GM21576 (cell line): ENCODE data around the gene CHD2.

ENCODE experiments used
- ATAC-seq: cut with Tn5 transposase; IDR thresholded peaks from one replicate; pipeline ENCODE4 v1.9.1; 2021; ENCODE audit warnings: mild to moderate bottlenecking, moderate library complexity; ENCODE audit not compliant: unreplicated experiment

CHD2 gene

DNA sequence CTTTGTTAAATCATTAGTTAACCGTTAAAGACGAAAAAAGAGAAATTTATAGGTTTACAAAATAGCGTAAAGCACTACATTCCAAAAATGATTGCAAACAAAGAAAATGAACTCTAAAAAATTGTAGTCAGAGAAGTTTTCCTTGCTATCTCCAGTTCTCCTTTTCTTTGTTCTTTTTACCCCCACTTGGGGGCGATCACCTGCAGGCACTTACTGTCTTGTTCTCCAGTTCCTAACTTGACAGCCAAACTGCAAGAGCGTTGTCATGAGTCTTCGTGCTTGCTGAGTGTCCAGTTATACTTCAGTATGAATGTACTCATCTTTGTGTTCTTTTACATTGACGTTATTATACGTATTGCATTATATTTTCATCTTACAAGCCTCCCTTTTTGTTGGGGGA, 54.5 kb downstream of the CHD2 start:
- ATAC-seq: no peak

DNA sequence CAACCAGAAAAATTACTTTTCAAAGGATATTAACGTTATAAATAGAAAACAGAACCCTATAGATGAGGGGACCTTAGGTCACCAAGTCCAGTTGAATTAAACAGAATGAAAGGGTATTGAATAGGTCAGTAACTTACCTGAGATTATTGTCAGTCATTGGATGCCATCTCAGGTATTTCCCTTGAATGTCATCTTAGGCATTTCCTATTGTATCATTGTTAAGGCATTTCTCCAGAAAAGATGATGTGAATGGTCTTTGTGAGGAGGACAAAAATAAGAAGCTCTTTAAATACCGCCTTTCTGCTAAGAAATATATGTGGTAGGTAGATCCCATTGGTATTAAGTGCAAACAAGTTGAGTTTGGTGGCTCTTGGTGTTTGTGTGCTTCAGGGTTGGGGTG, 55.6 kb downstream of the CHD2 start:
- no peak for ATAC-seq

DNA sequence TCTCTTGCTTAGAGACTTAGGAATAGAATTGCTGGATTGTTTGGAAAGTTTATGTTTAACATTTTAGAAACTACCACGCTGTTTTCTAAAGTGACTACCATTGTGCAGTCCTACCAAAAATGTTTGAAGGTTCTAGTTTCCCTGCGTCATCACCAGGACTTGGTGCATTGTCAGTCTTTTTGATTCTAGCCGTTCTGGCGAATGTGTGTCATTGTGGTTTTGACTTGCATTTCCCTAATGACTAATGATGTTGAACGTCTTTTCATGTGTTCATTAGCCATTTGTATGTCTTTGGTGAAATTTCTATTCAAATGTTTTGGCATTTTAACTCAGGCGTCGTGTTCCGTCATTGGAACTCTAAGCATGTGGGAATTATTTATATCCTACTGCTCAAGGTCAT, 58.0 kb downstream of the CHD2 start:
- no peak for ATAC-seq

DNA sequence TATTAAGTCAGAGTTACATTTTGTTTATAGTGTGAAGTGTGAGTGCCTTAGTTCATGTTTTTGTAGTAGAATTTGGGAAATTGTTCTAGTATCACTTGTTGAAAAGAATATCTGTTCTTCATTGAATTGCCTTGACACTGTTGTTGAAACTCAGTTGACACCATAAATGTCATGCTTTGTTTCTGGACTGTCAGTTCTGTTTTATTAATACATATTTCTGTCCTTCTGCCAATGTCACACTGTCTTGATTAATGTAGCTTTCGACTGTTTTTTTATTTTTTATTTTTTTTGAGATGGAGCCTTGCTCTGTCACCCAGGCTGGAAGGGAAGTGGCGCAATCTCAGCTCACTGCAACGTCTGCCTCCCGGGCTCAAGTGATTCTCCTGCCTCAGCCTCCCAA, 59.1 kb downstream of the CHD2 start:
- ATAC-seq: no peak

DNA sequence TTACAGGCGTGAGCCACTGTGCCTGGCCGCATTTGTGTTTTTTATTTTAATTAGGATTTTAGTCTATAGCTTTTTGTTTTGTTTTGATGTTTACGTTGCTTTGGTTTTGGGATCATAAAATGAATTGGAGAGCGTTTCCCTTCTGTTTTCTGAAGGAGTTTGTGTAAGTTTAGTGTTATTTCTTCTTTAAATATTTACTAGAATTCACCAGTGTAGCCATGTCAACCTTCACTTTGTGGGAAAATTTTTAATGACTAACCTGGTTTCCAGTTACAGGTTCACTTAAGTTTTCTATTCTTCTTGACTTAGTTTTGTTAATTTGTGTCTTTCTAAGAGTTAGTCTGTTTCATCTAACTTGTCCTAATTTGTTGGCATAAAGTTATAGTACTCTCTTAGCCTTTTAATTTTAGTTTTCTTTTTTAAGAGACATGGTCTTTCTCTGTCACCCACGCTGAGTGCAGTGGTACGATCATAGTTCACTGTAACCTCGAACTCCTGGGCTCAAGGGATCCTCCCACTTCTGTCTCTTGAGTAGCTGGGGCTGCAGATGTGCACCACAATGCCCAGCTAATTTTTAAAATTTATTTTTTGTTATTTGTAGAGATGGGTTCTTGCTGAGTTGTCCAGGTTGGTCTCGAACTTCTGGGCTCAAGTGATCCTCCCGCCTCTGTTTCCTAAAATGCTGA, 61.0 kb downstream of the CHD2 start:
- ATAC-seq: no peak

DNA sequence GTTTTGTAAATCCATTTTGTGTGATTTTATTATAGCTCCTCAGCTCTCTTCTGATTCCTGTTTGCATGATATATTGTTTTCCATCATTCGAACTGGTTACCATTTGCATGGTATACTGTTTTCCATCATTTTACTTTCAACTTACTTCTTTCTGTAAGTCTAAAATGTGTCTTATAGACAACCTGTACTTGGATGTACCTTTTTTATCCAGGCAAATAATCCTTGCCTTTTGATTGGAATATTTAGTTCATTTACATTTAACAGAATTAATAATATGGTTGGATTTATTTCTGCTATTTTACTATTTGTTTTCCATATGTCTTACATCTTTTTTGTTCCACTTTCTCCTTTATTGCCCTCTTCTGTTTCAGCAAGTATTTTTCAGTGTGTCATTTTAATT, 62.8 kb downstream of the CHD2 start:
- ATAC-seq: no peak

DNA sequence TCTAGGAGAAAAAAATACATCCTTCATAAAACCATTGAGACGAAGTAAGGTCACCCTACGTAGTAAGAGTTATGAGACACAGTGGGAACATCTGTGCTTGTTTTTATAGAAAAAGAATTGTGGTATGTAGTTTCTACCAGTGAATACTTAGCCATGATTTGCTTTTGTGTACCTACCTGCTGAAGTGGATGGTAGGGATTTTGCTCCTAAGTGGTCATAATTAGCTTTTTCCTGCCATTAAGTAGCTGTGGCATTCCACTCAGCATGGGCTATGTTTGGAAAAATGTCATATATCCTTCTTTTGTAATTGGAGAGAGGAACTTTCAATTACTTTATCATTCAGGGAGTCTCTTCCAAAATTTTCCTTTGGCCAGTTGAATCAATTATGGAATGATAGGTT, 63.7 kb downstream of the CHD2 start:
- no peak for ATAC-seq

DNA sequence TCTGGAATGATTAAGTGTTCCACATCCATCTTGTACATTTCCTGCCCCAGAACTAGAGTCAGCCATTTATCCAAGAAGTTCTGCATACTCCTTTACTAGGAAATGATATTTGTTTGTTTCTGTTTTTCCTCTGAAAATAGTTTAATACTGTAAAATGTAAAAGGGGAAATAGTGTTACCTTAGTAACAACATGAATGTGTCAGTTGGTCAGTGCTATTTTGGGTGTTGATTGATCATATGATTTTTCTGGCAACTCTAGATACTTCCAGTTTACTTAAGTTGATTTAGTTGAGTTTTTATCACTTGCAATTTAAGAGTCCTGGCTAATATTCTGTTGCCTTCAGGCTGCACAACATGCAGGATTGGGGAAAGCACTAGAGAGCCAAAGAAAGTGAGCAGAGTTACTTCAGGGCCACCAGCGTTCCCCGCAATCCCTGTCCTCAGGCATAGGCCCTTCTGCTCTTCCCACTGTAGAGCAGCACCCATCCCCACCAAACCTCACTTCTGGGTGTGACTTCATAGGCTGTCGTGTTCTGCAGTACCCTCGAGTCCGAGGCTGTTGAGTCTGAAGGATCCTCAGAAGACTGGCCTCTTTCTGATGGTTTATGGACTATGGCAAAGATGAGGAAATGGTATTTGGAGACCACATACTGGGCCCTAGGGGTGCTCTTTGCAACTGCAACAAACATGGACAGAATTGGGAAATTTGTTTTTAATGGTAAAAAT, 69.0 kb downstream of the CHD2 start:
- no peak for ATAC-seq

DNA sequence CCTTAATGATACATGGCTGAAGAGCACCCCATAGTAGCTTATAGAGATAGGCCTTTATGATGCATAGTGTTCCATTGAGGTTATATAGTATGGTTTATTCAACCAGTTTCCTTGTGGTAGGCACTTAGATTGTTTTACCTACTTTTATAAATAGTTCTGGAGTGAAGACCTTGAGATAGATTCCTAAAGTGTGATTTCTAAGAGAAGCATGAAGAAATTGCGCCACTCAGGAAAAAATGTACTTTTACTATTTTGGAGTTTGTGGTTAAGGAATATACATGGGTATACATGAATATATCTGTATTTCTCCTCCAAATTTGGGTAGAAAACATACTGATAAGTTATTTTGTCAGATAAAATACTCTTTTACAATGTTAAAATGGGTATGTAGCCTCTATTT, 70.5 kb downstream of the CHD2 start:
- no peak for ATAC-seq

DNA sequence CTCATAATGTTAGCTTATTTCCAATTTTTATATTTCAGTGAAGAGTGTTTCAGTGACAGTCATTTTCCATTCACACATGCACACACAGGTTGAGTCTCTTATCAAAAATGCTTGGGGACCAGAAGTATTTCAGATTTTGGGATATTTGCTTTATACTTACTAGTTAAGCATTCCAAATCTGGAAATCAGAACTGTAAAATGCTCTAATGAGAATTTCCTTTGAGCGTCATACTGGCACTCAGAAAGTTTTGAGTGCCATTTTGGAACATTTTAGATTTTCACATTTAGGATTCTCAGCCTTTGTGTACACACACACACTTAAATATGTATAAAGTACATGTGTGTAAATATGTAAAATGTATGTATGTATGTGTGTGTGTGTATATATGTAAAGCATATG, 71.0 kb downstream of the CHD2 start:
- no peak for ATAC-seq

DNA sequence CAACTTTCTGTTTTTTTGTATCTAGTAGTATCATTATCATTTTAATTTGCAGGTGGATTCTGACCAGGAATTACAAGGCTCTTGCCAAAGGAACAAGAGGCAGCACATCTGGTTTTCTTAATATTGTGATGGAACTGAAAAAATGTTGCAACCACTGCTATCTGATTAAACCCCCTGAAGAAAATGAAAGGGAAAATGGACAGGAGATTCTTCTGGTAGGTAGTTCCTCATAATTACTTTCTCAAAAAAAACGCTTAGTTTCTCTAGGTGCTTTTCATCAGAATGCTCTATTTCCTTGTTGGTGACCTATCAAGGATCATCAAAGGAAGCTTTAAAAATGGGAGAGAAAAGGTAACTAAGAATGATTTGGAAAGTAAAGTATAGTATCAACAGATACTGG, 71.6 kb downstream of the CHD2 start:
- ATAC-seq: no peak

DNA sequence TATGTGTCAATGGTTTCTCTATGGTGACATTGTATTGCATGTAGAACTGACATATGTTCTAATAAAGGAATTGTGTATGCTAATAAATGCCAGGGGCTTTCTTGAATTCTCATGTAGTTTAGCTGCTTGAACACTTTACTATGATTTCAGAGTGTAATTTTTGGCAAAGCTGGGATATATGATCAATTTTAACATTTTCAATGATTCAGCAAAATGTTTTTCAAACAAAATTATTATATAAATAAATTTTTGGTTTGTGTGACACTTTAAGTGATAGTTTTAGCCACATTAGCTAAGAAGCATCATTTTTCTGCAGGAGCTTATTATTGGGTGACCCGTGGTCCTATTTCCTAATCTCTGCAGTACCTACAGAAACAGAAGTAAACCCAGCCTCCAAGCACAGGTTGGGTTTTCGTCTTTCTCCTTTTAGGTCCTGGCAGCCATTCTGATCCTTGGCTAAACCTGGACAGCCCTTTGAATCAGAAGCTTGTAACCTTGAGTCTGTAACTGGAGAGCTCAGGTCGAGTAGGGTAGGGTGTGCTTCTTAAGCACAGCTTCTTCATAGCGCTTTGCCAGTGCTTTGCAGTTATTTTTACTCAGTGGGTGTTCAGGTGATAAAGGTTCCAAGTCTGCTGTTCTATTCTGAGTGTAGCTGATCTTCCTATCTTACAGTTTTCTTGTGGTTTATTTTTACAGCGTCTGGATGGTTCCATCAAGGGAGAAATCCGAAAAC, 74.2 kb downstream of the CHD2 start:
- no peak for ATAC-seq

DNA sequence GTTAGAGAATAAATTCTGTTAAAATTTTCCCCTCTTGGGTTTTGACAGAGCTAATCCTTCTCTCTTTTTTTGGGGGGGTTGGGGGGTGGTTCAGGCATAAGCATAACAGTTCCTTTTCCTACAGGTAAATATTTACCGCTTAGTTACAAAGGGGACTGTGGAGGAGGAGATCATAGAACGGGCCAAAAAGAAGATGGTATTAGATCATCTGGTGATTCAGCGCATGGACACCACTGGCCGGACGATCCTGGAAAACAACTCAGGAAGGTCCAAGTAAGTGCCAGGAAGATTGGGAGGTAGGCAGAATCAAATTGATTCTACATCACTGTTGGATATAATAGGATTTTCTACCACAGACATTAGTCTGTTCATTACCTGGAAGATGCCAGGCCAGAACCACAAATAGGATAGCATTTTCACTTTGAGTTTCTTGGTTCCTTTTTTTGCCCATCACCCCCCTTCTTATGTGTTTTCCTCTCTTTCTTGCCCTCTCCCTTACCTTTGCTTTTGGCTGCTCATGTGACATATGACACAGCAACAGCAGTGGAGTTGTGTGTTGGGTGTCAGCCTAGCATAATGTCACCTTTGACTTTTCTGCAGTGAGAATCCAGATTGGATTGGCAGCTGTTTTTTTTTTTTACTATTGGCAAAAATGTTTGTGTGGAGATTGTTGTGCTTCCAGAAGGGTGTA, 79.0 kb downstream of the CHD2 start:
- ATAC-seq: no peak

DNA sequence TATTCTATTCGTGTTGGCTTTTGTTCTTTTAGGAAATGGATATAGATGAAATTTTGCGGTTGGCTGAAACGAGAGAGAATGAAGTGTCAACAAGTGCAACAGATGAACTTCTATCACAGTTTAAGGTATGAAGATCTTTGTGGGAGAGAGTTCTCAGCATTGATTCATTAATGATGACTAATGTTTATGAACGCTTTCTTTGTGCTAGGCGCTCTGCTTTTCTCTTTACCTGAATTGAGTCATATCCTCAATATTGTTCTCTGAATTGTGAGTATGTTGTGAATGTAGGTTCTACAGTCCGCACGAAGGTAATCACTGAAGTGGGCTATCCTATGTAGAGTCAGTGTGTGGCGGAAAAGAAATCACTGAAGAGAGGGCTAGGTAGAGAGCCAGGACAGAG, 81.2 kb downstream of the CHD2 start:
- ATAC-seq: no peak

DNA sequence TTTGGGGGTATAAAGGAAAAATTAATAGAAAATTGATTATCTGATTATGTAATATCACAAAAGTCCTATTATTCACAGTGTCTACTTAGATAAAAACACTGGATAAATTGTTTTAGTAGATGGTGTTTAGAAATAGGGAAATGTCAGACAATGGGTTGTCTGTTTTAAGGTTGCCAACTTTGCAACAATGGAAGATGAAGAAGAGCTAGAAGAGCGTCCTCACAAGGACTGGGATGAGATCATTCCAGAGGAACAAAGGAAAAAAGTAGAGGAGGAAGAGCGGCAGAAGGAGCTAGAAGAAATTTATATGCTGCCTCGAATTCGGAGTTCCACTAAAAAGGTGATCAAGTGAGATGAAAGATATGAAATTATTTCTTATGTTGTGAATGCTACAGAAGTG, 84.0 kb downstream of the CHD2 start:
- no peak for ATAC-seq

DNA sequence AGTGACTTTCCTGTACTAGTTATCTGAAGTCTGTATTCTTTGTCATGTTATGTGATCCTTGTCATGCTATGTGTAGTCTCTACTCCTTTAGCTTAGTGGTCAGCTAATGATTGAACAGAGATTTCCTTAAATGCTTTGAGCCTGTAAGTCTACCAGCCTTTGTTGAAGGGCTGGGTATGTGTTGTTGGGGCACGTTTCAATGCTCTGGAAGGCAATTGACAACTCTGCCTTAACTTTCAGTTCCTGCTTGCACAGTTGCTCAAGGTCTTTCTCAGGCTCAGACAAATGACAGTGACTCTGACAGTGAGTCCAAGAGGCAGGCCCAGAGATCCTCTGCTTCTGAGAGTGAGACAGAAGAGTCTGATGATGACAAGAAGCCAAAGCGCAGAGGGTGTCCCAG, 89.3 kb downstream of the CHD2 start:
- ATAC-seq: peak; percentile 53

DNA sequence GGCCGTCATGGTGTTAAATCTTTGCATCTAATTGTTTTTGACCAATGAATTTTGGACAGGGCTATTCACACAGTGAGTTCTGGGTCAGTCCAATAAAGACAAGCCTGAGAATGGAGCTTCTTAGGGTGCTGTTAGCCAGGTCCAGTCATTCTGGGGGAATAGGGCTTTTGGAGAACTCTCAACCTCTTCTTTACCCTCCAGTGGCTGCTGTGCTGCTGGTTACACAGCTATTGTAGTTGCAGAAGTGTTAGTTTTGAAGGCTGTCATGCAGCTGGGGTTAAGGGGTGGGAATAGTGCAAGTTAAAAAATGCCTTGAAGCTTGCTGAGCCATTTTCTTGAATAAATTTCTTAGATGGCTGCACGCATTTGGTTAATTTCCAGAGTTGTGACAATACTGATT, 89.9 kb downstream of the CHD2 start:
- no peak for ATAC-seq

DNA sequence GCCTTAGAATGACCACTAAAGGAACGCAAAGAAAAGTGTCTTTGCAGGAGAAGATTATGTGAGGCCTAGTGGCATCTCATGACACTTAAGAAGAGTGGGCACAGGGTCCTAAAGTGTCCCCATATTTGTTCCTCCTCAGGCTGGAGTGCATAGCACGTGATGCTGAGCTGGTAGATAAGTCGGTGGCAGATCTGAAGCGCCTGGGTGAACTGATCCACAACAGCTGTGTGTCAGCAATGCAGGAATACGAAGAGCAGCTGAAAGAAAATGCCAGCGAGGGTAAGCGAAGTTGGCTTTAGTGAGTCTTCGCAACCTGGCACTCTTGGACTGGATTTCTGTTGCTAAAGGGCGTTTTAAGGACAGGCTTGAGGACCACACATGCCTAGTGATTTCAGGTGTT, 92.6 kb downstream of the CHD2 start:
- ATAC-seq: no peak

DNA sequence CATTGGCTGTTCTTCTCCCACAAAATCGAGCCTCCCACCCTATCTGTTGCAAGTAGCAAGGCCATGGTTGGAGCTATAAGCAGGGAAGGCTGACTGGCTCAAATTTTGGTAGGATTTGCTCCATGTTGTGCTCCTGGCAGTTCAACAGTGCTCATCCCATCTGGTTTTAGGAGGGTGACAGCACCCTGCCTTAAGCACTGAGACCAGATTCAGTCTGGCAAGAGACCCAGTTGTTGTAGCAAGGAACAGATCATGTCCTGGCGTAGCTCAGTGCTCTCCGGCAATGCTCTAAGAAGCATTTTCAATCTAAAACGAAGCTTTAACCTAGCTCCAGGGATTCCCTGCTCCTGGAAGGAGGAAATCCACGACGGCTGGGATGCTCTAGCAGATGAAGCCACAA, 97.7 kb downstream of the CHD2 start:
- ATAC-seq: no peak

DNA sequence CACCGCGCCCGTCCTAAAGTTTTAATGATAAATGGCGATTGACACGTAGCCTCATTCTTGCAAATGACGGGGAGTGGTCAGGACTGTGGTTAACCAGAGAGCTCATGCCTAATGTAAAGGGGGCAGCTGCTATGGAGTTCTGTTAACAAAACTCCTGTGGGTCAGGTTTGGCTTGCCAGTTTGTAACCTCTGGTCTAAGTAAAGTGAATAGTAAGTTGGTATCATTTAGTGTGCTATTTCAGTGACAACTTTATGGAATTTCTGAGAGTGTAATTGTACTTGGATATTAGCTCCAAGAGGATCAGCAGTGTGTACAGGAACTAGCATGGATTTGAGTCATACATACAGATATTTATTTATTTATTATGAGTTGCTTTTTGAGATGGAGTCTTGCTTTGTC, 101.0 kb downstream of the CHD2 start:
- no peak for ATAC-seq

DNA sequence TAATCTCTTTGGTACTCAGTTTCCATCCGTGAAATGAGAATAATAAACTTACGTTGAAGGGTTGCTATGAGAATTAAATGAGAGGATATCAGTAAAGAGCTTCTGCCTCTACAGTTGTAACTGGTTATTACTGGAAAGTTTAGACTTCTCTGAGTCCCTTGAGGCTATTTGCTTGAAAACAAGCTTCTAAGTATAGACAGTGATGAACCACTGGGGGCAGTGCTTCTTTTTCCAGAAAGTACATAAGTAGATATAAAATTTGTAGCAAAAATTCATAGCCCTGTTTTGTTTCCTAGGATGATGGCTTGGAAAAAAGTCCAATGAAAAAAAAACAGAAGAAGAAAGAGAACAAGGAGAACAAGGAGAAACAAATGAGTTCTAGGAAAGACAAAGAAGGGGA, 101.8 kb downstream of the CHD2 start:
- no peak for ATAC-seq

DNA sequence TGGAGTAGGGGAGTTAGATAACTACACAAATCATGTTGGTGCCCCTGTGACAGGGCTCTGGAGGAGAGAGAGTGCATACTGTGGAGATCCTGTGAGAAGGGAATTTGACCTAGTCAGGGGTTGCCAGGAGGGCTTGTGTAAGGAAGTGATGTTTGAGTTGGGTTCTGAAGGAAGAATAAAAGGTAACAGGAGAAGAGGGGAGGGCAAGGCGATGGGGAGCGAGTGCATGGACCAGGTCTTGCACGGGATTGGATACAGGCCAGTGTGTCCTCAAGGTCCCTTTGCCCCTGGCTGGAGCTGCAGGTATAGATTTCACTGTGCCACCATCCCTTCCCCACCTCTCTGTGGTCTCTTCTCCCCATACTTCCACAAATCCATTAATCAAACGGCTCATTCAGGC, 105.0 kb downstream of the CHD2 start:
- no peak for ATAC-seq
